ENCODE measurements around the gene C4orf51. TPM values are rescaled to one million over a fixed set of nuclear protein-coding genes. Genes with fewer than 3 reads are reported as not detected.

C4orf51 gene
- total RNA-seq, 1 donor from 2014 or later, result not detected

Other genes with a start within 250 kb of the C4orf51 start
- 202 and 264 TPM in 2 replicates for gene SMAD1, start 198.3 kb upstream of the C4orf51 start, total RNA-seq
- gene MMAA, start 60.8 kb upstream of the C4orf51 start, total RNA-seq, result 3.7 and 5.5 TPM in 2 replicates

All from glomerular endothelial cell (primary cell).